GM18526 (cell line): Measurements from ENCODE around the gene SDE2.

ENCODE experiments used
- POLR2A ChIP-seq: IDR thresholded peaks from 3 replicates; pipeline ENCODE4 v1.6.1; 2011; ENCODE audit not compliant: insufficient read length; ENCODE audit errors: extremely low read depth

The SDE2 gene

GRCh38 chr1:225995919-225996864 lies 3.0 kb downstream of the SDE2 start:
- TF ChIP-seq POLR2A, result no peak

- TF ChIP-seq POLR2A, result no peak
Measured at GRCh38 chr1:225990705-225991464, 8.3 kb downstream of the SDE2 start.

GRCh38 chr1:225987491-225988316 lies 11.4 kb downstream of the SDE2 start:
- no peak for TF ChIP-seq POLR2A

- TF ChIP-seq POLR2A, result no peak
Measured at GRCh38 chr1:225981714-225982113, 17.4 kb downstream of the SDE2 start.

- no peak for TF ChIP-seq POLR2A
Measured at GRCh38 chr1:225980005-225980836, 18.9 kb downstream of the SDE2 start.

- no peak for TF ChIP-seq POLR2A
Measured at GRCh38 chr1:225979421-225979820, 19.7 kb downstream of the SDE2 start.

- TF ChIP-seq POLR2A, result no peak
Measured at GRCh38 chr1:225977937-225978748, 21.0 kb downstream of the SDE2 start.

GRCh38 chr1:225974454-225974853 lies 24.7 kb downstream of the SDE2 start:
- no peak for TF ChIP-seq POLR2A

- TF ChIP-seq POLR2A, result no peak
Measured at GRCh38 chr1:225973158-225973557, 26.0 kb downstream of the SDE2 start.

- no peak for TF ChIP-seq POLR2A
Measured at GRCh38 chr1:225972344-225973152, 26.6 kb downstream of the SDE2 start.

GRCh38 chr1:225965231-225965630 lies 33.9 kb downstream of the SDE2 start:
- TF ChIP-seq POLR2A, result no peak

GRCh38 chr1:225963735-225964530 lies 35.2 kb downstream of the SDE2 start:
- no peak for TF ChIP-seq POLR2A

- TF ChIP-seq POLR2A, result no peak
Measured at GRCh38 chr1:225962440-225962975, 36.6 kb downstream of the SDE2 start.
